ENCODE measurements around the gene PPP4C. TPM values are rescaled to one million over a fixed set of nuclear protein-coding genes. Genes with fewer than 3 reads are reported as not detected.

Gene PPP4C
- polyA plus RNA-seq, 3 donors = 186 to 388 (median 279) TPM

DNA sequence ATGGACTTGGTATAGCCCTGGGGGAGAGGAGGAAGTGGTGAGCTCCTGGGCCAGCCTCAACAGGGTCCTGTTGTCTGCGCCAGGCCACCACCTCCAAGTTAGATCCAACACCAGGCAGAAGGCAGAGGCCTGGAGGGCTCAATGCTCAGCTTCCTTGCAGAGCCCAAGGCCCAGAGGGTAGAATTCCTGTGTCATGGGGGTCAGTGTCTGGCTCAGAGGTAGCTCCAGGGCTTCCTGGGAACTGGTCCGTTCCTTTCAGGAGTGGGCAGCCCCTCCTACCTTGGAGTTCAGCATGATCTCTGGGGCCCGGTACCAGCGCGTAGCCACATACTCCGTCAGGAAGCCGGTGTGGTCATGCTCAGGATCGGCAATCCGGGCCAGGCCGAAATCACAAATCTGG, 42.0 kb downstream of the PPP4C start:
- no peaks in the 10 kb centered on the region for H3K9me3 ChIP-seq (replicated peaks in 1 of 2; ENCODE audit: control insufficient read depth in 1 of 2, insufficient read depth in 1 of 2, low read length in 2 of 2)
- H3K4me1 ChIP-seq (ENCODE audit: control insufficient read depth in 1 of 2, insufficient read depth in 2 of 2, low read length in 2 of 2) = peaks cover 14 to 16% of the 10 kb centered on the region in 2 donors
- no peaks in the 10 kb centered on the region for H4K20me1 ChIP-seq (ENCODE audit: insufficient read depth, low read length)
- TF ChIP-seq, protein P1, sequence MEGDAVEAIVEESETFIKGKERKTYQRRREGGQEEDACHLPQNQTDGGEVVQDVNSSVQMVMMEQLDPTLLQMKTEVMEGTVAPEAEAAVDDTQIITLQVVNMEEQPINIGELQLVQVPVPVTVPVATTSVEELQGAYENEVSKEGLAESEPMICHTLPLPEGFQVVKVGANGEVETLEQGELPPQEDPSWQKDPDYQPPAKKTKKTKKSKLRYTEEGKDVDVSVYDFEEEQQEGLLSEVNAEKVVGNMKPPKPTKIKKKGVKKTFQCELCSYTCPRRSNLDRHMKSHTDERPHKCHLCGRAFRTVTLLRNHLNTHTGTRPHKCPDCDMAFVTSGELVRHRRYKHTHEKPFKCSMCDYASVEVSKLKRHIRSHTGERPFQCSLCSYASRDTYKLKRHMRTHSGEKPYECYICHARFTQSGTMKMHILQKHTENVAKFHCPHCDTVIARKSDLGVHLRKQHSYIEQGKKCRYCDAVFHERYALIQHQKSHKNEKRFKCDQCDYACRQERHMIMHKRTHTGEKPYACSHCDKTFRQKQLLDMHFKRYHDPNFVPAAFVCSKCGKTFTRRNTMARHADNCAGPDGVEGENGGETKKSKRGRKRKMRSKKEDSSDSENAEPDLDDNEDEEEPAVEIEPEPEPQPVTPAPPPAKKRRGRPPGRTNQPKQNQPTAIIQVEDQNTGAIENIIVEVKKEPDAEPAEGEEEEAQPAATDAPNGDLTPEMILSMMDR (IDR thresholded peaks at IDR 0.05) = no peak
- no peak overlapping the region for H3K27ac ChIP-seq (ENCODE audit: low read depth in 1 of 2, low read length in 2 of 2)
- Mint-ChIP-seq H3K9me3 (peaks cover 0 to 2% (median 0%) of the 10 kb centered on the region in 7 donors), H3K4me3 (no peak overlapping the region), H3K36me3 (peaks cover 46 to 81% of the 10 kb centered on the region in 2 donors), H3K4me1 (peaks cover 23% of the 10 kb centered on the region), H3K27me3 (ENCODE audit: low read depth in 3 of 3) (peaks cover 0 to 5% (median 0%) of the 10 kb centered on the region in 3 donors), H3K27ac (no peak overlapping the region)
- no peak overlapping the region for H3K9ac ChIP-seq (ENCODE audit: insufficient read depth, low read length, poor library complexity, severe bottlenecking)
- DNase-seq = no peak
- H3K4me2 ChIP-seq (replicated peaks; ENCODE audit: extremely low read depth, low read length, poor library complexity, severe bottlenecking) = no peak overlapping the region
- H3K27me3 ChIP-seq (ENCODE audit: control insufficient read depth in 2 of 2, insufficient read depth in 2 of 2, low read length in 2 of 2) = no peaks in the 10 kb centered on the region
- no peak overlapping the region for H2AFZ ChIP-seq (ENCODE audit: insufficient read depth, low read depth, low read length, poor library complexity, severe bottlenecking)
- peaks cover 38 to 54% of the 10 kb centered on the region in 2 donors for H3K36me3 ChIP-seq (replicated peaks in 1 of 2; ENCODE audit: control insufficient read depth in 1 of 2, insufficient read depth in 2 of 2, low read length in 2 of 2)
- 95% methylated on average over 9 of the region's 10 CpGs for WGBS (ENCODE audit: insufficient coverage)
- intact Hi-C loops (cut with micrococcal nuclease) = no loop called here
- no peak overlapping the region for H3K4me3 ChIP-seq (replicated peaks in 1 of 3; ENCODE audit: low read depth in 2 of 3, low read length in 3 of 3)
- H3K79me2 ChIP-seq (ENCODE audit: insufficient read depth, low read length) = peaks cover 12% of the 10 kb centered on the region

DNA sequence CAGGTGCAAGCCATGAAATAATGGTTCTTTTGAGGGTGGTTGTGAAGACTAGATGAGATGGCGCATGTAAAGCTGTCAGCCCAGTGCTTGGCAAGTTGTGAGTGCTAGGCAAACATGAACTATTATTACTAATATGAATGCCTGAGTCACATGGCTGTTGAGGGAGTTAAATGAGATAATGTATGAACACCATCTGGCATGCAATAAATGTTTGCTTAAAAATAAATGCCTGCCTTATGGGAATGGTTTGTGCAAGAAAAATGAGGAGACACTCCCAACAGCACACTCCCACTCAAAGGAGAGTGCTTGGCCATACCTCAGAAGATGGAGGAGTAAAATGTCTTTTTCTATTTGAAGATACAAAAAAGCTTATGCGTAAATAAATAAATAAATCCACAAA, 43.6 kb downstream of the PPP4C start:
- Histone ChIP-seq H3K27me3 (ENCODE audit: control insufficient read depth in 2 of 2, insufficient read depth in 2 of 2, low read length in 2 of 2) (no peaks in the 10 kb centered on the region), H3K27ac (ENCODE audit: low read depth in 1 of 2, low read length in 2 of 2) (no peak overlapping the region), H3K36me3 (replicated peaks in 1 of 2; ENCODE audit: control insufficient read depth in 1 of 2, insufficient read depth in 2 of 2, low read length in 2 of 2) (peaks cover 31 to 54% of the 10 kb centered on the region in 2 donors), H3K9ac (ENCODE audit: insufficient read depth, low read length, poor library complexity, severe bottlenecking) (no peak overlapping the region), H3K4me3 (replicated peaks in 1 of 3; ENCODE audit: low read depth in 2 of 3, low read length in 3 of 3) (no peak overlapping the region), H3K79me2 (ENCODE audit: insufficient read depth, low read length) (peaks cover 14% of the 10 kb centered on the region), H3K4me2 (replicated peaks; ENCODE audit: extremely low read depth, low read length, poor library complexity, severe bottlenecking) (no peak overlapping the region), H3K9me3 (replicated peaks in 1 of 2; ENCODE audit: control insufficient read depth in 1 of 2, insufficient read depth in 1 of 2, low read length in 2 of 2) (no peaks in the 10 kb centered on the region), H3K4me1 (ENCODE audit: control insufficient read depth in 1 of 2, insufficient read depth in 2 of 2, low read length in 2 of 2) (peaks cover 26 to 28% of the 10 kb centered on the region in 2 donors), H4K20me1 (ENCODE audit: insufficient read depth, low read length) (no peaks in the 10 kb centered on the region), H2AFZ (ENCODE audit: insufficient read depth, low read depth, low read length, poor library complexity, severe bottlenecking) (no peak overlapping the region)
- Mint-ChIP-seq H3K36me3 (peaks cover 38 to 68% of the 10 kb centered on the region in 2 donors), H3K27ac (peak overlapping the region in 1 of 7 donors; percentile 58), H3K4me3 (no peak overlapping the region), H3K9me3 (no peaks in the 10 kb centered on the region), H3K27me3 (ENCODE audit: low read depth in 3 of 3) (peaks cover 0 to 4% (median 0%) of the 10 kb centered on the region in 3 donors), H3K4me1 (peaks cover 22% of the 10 kb centered on the region)
- TF ChIP-seq, protein P1 (IDR thresholded peaks at IDR 0.05) = no peak
- intact Hi-C loops (cut with micrococcal nuclease) = no loop called here
- WGBS (ENCODE audit: insufficient coverage) = no CpG with 5 or more reads among the region's 2 CpGs
- no peak for DNase-seq

Data from CD14-positive monocyte (primary cell).